SKM-1 (cell line): ENCODE measurements around the gene PPFIA1.
"Not testable (repeated sequence)": the region's sequence is repeated elsewhere in the genome, so short reads cannot be mapped to it uniquely, and the experiment has no call there.

Experiments
- DNase-seq: peaks from one replicate; lab custom pipeline; 2025; ENCODE audit not compliant: unreplicated experiment; lab: John Stamatoyannopoulos, UW

Gene PPFIA1

DNA sequence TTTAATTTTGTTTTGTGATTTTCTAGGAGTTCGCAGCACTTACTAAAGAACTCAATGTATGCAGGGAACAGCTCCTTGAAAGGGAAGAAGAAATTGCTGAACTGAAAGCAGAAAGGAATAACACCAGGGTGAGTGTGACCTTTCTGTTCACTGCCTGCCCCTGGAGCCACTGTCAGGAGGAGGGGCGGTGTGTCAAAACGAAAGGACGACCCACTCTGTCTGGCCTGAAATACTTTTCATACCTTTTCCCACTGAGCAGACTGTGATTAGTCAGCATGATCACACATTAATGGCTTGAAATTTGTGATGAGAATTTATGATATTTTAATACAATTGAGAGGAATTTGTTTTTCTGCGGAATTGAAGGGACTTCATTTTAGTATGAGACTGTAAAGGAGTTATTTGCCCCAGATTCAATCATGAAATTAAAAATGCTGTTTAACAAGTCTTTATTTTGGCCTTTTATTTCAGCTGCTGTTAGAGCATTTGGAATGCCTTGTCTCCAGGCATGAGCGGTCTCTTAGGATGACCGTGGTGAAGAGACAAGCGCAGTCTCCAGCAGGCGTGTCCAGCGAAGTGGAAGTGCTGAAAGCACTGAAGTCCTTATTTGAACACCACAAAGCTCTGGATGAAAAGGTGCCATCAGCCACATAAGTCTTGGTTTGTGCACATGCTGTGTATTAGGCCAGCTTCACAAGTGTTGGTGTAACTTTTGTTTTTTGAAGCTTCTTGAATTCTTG lies 54.1 kb downstream of the PPFIA1 start:
- DNase-seq, result no peak

DNA sequence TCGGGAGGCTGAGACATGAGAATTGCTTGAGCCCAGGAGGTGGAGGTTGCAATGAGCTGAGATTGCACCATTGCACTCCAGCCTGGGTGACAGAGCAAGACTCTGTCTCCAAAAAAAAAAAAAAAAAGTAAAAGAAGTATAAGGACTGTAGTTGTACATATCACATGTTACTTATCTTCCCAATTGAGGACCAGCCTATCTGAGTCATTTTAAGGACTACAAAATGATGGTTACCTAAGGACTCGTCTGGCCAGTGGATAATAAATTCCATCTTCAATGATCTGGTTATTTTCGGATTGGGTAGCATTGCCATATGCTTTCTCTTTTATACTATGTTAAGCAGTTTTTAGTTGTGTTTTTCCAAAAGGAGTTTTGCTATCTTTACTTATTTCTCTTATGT lies 55.3 kb downstream of the PPFIA1 start:
- no peak for DNase-seq

DNA sequence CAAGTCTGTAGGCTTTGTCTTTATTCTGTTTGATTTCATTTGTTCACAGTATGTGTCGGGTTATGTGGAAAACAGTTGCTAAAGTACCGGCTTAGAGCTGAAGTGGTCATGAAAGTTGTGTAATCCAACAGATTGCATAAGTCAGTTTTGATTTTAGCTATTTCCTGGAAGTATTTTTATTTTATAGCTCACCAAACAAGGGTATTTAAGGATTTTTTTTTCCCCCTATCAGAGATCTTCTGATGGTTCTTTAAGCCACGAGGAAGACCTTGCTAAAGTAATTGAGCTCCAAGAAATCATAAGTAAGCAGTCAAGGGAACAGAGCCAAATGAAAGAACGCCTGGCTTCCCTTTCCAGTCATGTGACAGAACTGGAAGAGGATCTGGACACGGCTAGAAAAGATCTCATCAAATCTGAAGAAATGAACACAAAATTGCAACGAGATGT lies 55.9 kb downstream of the PPFIA1 start:
- DNase-seq, result no peak

DNA sequence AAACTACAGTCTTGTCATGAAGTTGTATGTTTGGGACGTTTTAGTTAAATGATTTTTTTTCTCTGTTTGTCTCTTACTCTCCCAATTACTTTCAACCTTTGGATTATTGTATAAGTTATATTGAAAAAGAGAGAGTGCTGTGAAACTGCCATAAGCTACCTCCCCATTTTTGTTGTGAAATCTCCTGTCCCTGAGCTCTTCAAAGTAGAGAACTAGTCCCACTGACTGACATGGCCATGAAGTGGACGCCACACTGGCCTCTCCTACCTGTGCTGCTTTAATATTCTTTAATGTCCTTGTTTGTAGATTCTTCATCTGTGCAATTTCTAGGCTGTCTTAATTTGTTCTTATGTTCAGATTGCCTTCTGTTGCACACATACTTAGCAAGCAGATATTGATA lies 56.3 kb downstream of the PPFIA1 start:
- no peak for DNase-seq

DNA sequence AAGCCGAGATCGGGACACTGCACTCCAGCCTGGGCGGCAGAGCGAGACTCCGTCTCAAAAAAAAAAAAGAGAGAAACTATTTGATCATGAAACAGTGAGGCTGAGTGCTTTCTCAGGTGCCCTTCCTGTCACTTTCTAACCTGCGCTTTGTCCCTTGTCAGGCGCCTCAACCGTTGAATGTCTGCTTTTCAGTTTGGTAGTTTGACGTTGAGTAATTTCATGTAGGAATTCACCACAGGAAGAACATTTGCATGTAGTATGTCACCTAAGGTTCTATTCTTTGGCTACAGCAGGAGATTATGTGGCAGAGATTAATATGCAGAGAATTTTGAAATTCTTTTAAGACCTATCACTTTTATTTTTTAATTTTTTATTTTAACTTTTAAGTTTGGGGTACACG lies 57.2 kb downstream of the PPFIA1 start:
- no peak for DNase-seq

DNA sequence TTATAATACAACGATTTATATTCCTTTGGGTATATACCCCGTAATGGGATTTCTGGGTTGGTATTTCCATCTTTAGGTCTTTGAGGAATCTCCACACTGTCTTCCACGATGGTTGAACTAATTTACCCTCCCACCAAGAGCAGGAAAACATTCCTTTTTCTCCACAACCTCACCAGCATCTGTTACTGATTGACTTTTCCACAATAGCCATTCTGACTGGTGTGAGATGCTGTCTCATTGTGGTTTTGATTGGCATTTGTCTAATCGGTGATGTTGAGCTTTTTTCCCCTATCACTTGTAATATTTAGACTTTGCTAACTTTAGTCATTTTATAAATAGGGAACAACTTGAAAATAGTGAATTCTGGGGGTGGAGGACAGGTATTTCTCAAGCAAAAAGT lies 58.1 kb downstream of the PPFIA1 start:
- no peak for DNase-seq

DNA sequence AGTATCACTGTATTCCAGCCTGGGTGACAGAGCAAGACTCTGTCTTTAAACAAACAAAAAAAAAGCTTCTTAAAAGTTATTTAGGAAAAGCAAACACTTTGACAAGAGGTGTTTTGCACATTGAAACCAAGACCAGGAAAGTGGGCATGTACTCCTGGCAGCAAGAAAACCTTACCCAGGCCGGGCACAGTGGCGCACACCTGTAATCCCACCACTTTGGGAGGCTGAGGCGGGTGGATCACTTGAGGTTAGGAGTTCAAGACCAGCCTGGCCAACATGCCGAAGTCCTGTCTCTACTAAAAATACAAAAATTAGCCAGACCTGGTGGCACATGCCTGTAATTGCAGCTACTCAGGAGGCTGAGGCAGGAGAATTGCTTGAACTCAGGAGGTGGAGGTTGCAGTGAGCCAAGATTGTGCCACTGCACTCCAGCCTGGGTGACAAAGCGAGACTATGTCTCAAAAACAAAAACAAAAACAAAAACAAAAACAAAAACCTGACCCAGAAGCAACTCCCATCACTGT lies 60.9 kb downstream of the PPFIA1 start:
- DNase-seq, result not testable (repeated sequence)

DNA sequence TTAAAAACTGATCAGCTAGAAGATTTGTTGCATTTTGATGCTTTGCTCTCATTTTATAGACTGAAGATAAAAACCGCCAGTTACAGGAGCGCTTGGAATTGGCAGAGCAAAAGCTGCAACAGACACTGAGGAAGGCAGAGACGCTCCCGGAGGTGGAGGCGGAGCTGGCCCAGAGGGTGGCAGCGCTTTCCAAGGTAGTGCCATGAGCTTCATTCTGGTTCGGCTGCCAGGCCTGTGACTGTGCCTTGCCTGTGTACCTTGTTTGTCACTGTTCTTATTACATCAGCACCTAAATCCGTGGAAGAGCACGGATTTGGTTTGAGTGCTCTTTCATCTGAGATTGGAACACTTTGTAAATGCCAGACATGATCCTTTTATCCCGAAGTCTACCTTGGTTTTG lies 61.4 kb downstream of the PPFIA1 start:
- no peak for DNase-seq

DNA sequence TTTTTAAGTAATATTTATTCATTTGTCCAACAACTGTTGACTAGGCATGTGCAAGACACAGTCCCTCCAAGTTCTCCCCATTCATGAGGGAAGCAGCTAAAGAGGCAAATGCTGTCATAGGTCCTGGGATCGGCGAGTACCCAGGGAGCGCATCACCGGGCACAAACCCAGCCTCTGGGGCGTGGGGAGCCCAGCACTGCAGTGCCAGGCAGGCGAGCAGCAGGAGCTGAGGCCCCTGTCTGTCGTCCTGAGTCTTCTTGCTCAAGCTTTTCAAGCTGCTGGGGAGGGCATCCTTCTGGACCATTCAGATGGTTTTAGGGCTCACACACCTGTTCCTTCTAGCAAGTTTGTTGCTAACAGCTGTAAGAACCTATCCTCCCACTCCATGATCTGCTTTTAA lies 62.1 kb downstream of the PPFIA1 start:
- no peak for DNase-seq

DNA sequence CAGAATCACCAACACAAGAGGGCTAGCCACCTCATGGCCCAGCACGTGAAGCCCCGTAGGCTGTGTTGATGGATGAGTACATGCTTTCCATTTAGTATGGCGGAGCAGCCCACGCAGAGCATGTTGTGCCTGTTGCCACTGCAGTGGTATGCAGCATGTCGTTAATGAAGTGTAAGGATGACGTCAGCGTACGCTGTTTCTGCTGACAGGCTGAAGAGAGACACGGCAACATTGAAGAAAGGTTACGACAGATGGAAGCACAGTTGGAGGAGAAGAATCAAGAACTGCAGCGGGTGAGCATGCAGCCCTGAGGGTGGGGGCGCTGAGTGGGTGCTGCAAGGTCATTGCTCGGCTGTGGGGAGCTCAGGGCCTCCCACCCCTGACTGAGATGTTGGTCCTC lies 62.8 kb downstream of the PPFIA1 start:
- no peak for DNase-seq

DNA sequence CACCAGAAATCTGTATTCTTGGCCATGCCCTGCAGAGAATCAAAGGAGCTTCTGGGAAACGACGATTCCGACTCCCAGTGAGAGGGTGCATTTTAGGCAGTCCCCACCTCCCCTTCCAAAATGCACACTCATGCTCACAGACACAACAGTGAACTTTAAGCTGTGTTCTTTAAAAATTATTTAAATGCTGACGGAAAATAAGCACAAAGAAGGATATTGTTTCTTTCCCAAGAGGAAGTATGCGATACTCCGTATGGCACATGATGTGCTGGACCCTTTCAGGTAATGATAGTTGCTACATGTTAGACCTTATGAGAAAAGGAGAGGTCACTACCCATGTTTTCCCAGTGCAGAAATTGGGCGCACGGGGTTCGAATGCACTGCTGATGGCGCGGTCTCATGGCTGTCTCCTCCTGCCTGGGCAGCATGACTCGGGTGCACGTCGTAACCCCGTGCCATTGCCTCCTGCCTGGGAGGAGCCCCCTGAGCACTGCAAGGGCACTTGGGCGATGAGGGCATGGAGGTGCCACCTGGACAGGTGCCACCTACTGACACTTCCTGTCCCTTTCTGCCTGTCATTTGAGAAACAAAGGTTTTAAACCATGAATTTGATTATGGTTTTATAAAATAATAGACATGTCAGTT lies 64.0 kb downstream of the PPFIA1 start:
- no peak for DNase-seq

DNA sequence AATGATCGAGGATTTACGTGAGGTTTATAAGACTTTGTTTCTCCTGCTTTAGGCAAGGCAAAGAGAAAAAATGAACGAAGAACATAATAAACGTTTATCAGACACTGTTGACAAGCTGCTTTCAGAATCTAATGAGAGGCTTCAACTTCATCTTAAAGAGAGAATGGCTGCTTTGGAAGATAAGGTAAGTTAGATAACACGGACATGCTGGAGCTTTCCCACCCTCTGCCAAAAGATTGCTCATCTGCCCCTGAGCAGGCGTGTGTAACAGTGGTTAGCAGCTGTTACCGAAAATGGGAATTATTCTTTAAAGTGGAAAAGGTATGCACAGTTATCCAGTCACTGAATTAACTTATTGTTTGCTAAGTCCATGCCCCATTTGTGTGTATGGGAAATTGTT lies 65.0 kb downstream of the PPFIA1 start:
- DNase-seq, result no peak

DNA sequence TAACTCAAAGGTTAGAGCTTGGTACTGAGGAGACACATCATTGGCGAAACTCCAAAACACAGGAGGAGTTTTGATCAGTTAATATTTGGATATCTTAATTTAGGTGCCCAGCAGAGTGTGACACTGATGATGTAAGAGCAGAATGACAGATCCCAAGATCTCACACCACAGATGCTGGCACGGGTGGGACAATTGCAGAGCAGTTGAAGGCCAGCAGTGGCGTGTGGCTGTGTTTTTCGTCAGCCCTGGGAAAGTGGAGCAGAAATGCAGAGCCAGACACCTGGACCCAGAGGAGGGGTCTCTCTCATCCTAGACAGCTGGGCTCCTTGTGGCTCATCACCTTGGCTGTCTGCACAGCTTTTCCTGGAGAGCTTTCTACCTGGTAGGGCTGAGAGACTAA lies 68.1 kb downstream of the PPFIA1 start:
- no peak for DNase-seq

DNA sequence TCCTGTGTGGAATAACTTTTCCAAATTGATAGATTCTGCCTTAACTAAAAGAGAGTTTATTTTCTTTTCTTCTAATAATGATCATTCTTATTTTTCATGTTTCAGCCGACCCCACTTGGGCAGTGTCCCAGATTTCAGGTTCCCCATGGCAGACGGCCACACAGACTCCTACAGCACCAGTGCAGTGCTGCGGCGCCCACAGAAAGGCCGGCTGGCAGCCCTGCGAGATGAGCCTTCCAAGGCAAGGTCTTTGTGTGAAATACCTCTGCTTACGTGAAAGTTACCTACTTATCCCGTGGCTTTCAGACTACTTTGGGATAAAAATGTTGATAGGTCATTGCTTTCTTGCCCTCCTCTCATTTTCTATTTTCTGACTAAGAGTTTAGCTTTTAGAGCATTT lies 68.6 kb downstream of the PPFIA1 start:
- DNase-seq, result no peak

DNA sequence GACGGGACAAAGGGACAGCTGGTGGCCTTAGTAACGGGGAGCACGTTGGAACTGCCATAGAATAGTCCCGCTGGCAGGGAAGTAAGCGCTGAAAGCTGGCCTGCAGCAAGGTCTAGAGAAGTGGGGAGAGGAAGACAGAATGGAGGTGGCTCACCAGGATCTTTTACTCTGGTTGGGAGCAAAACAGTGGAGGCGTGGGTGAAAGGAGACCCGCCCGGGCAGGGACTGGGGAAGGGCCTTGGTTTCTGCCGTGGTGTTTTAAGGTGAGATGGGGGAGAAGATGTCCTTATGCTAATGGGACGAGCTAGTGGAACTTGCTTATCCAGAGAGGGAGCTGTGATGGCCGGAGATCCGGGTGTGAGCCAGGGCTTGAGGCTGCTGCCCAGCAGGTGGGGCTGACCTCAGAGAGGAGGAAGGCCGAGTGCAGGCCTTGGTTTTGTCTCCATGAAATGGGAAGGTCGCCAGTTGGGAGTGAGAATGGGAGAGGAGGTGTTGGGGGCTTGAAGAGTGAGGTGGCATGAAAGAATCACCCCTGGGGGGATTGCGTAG lies 71.5 kb downstream of the PPFIA1 start:
- no peak for DNase-seq

DNA sequence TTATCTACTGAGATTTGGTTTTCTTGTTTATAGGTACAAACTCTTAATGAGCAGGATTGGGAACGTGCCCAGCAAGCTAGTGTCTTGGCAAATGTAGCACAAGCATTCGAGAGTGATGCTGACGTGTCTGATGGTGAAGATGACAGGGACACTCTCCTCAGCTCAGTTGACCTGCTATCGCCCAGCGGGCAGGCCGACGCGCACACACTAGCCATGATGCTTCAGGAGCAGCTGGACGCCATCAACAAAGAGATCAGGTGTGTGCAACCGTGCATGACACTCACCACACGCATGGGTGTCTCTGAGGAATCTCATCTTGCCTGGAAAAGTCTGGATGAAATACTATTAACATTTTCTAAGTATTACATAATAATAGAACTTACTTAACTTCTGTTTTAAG lies 73.1 kb downstream of the PPFIA1 start:
- no peak for DNase-seq

DNA sequence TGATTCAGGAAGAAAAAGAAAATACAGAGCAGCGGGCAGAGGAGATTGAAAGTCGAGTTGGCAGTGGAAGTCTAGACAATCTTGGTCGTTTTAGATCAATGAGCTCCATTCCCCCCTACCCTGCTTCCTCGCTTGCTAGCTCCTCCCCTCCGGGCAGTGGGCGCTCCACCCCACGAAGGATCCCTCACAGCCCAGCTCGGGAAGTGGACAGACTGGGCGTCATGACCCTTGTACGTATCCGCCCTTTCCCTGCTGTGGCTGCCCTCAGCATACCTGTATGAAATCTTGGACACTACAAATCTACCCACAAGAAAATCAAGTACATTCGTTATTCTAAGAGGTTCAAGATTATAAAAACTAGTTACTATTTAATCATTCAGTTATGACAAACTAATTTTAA lies 77.7 kb downstream of the PPFIA1 start:
- DNase-seq, result no peak

DNA sequence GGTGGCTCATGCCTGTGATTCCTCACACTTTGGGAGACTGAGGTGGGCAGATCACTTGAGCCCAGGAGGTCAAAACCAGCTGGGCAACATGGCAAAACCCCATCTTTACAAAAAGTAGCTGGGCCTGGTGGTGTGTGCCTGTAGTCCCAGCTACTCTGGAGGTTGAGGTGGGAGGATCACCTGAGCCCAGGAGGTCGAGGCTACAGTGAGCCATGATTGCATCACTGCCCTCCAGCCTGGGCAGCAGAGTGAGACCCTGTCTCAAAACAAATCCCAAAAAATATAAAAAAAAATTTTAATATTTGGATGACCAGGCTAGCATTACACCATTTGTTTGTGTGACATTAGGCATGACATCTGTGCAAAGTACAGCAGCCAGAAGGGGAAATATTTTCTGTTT lies 78.1 kb downstream of the PPFIA1 start:
- DNase-seq, result no peak

DNA sequence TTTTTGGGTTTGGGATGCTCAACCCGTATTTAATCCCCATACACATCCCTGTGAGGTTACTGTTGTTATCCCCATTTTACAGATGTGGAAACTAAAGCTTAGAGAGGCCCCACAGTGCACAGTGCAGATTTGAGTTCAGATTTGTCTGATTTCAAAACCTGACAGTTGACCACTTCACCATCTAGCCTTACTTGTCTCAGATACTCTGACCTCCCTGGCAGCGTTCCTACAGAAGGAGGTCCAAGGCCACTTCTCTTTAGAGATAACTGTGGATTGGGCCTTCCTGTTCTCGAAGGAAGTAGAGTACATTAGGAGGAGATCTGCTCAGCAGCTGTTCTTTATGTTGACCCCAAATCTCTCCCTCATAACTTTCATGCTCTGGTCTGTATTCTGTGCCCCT lies 81.2 kb downstream of the PPFIA1 start:
- DNase-seq, result no peak

DNA sequence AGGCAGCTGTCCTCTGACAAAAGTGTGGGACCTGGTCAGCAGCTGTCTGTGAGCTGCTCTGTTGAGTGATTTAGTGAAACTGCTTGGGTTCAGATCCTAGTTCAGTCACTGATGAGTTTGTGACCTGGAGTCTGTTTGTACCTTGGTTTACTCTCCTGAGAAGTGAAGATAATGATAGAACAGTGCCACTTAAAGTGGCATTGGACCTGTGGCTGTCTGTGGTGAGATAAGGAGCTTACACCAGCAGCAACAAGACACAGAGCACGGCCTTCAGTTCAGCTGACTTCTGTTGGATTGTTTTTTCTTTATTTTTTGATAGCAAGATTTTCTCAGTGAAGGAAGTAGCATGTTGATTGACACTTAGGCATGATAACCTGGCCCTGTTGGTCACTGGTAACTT lies 81.6 kb downstream of the PPFIA1 start:
- no peak for DNase-seq

DNA sequence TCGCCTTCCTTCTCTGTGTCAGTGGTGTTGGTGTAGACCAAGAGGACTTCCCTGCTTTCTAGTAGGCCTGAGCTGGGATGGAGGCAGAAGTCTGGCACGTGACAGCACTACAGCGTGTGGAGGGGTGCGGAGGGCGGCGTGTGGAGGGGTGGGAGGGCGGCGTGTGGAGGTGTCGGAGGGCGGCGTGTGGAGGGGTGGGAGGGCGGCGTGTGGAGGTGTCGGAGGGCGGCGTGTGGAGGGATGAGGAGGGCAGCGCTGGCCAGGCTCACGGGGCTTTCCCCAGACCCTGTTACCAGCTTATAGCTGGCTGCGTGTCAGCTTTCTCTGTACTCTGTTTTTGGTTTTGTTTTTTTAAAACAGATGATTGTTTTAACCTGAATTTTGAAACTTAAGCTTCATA lies 82.1 kb downstream of the PPFIA1 start:
- DNase-seq, result no peak

DNA sequence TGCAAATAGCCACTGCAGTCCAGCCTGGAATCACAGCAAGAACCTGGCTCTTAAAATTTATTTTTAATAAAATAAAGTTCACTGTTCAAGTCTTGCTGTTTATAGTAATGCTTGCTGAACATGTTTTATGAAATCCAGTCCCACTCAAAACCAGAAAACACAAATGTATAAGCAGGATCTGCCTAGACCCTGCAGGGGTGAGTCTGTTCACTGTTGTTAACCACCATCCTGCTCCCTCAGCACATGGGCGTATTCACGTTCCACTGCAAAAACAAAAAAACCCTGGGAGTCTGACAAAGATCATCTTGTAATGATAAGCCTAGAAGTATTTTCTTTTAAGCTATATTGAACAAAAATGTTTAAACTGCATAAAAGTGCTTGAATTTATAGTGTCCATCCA lies 82.8 kb downstream of the PPFIA1 start:
- no peak for DNase-seq
